HepG2 (cell line): Measurements from ENCODE around the gene ETV5. TPM values are rescaled to one million over a fixed set of nuclear protein-coding genes. Genes with fewer than 3 reads are reported as not detected.

ENCODE experiments used
- FOSL1 ChIP-seq: sonication (generic); formaldehyde crosslinking; IDR thresholded peaks from 2 replicates; pipeline ENCODE4 v1.9.0; 2021; ENCODE audit warnings: missing genetic modification reagents, borderline replicate concordance
- HNF4G ChIP-seq, 2 experiments: sonication (generic) in 1 of 2; formaldehyde crosslinking in 1 of 2; IDR thresholded peaks; 2 replicates each; pipeline versions ENCODE4 v1.4.0 to v1.6.1; 2011 to 2020; ENCODE audit warnings: borderline replicate concordance in 2 of 2, low read depth in 2 of 2, mild to moderate bottlenecking in 2 of 2, low read length in 1 of 2, missing genetic modification reagents in 1 of 2, moderate library complexity in 1 of 2
- NFIB ChIP-seq: sonication (generic); formaldehyde crosslinking; IDR thresholded peaks from 2 replicates; pipeline ENCODE4 v1.9.0; 2021; ENCODE audit warnings: missing genetic modification reagents, mild to moderate bottlenecking, borderline replicate concordance
- PPARG ChIP-seq: conservative IDR thresholded peaks from 2 replicates; pipeline ENCODE4 v1.6.1; 2016; ENCODE audit warnings: missing biosample characterization, missing genetic modification reagents
- RBAK ChIP-seq: sonication (generic); formaldehyde crosslinking; IDR thresholded peaks from 2 replicates; pipeline ENCODE4 v1.5.1; 2020; ENCODE audit warnings: mild to moderate bottlenecking, missing genetic modification reagents
- RNF2 ChIP-seq: fragments of 450-650 bp; conservative IDR thresholded peaks from 2 replicates; pipeline ENCODE4 v1.6.1; 2016; ENCODE audit warnings: low read depth
- SAP130 ChIP-seq: IDR thresholded peaks from 2 replicates; pipeline ENCODE4 v1.6.1; 2016; ENCODE audit warnings: low read depth
- SMAD3 ChIP-seq: sonication (generic); formaldehyde crosslinking; IDR thresholded peaks from 2 replicates; pipeline ENCODE4 v1.4.0; 2020; ENCODE audit warnings: missing genetic modification reagents
- ZNF20 ChIP-seq: sonication (generic); formaldehyde crosslinking; IDR thresholded peaks from 2 replicates; pipeline ENCODE4 v1.4.0; 2020; ENCODE audit warnings: mild to moderate bottlenecking, moderate library complexity, missing genetic modification reagents
- ZNF501 ChIP-seq: sonication (generic); formaldehyde crosslinking; IDR thresholded peaks from 2 replicates; pipeline ENCODE4 v1.5.1; 2020; ENCODE audit warnings: mild to moderate bottlenecking, moderate library complexity, missing genetic modification reagents
- ZNF674 ChIP-seq: sonication (generic); formaldehyde crosslinking; IDR thresholded peaks from 2 replicates; pipeline ENCODE4 v1.5.0; 2020; ENCODE audit warnings: low read depth, mild to moderate bottlenecking, missing genetic modification reagents
- polyA plus RNA-seq, 8 experiments: library from polyadenylated mRNA; depleted of rRNA in 3 of 8; stranded (reverse) in 7 of 8; unstranded in 1 of 8; fragments of >200 nt; fragmentation: Illumina TruSeq in 4 of 8; extraction: Trizol in 4 of 8; gene quantifications; 2 replicates each; pipeline versions ENCODE4 v1.2.1 to v1.2.3, GENCODE V29; 2011 to 2016; ENCODE audit warnings: low read depth in 4 of 8, missing spikeins in 1 of 8, mixed read lengths in 1 of 8; ENCODE audit not compliant: insufficient read depth in 1 of 8
- total RNA-seq, 5 experiments: library from RNA; depleted of rRNA; stranded (reverse); fragments of >200 nt; fragmentation: Illumina TruSeq; extraction: Trizol; gene quantifications; 2 replicates each; pipeline ENCODE4 v1.2.3, GENCODE V29; 2016; ENCODE audit warnings: low read depth in 1 of 5
- TF ChIP-seq, protein P1 (sequence below): sonication (generic); formaldehyde crosslinking; IDR thresholded peaks from 2 replicates; pipeline ENCODE4 v1.8.1; 2023; ENCODE audit warnings: mild to moderate bottlenecking, missing genetic modification reagents
- TF ChIP-seq, protein P2 (sequence below): sonication (generic); IDR thresholded peaks from 2 replicates; pipeline ENCODE4 v1.6.1; 2016; ENCODE audit warnings: low read depth, borderline replicate concordance
- TF ChIP-seq, protein P3 (sequence below): sonication (generic); formaldehyde crosslinking; IDR thresholded peaks from 2 replicates; pipeline ENCODE4 v1.9.0; 2021; ENCODE audit warnings: mild to moderate bottlenecking, missing genetic modification reagents
- TF ChIP-seq, protein P4 (sequence below): sonication (generic); formaldehyde crosslinking; IDR thresholded peaks from 2 replicates; pipeline ENCODE4 v1.5.1; 2020; ENCODE audit warnings: mild to moderate bottlenecking, missing genetic modification reagents

ETV5 gene
- total and polyA plus RNA-seq, 2 of the 13 experiments (the other 11 are each of a cell fraction or from before 2014, with no cell fraction given): 52.9 to 57.2 TPM

DNA sequence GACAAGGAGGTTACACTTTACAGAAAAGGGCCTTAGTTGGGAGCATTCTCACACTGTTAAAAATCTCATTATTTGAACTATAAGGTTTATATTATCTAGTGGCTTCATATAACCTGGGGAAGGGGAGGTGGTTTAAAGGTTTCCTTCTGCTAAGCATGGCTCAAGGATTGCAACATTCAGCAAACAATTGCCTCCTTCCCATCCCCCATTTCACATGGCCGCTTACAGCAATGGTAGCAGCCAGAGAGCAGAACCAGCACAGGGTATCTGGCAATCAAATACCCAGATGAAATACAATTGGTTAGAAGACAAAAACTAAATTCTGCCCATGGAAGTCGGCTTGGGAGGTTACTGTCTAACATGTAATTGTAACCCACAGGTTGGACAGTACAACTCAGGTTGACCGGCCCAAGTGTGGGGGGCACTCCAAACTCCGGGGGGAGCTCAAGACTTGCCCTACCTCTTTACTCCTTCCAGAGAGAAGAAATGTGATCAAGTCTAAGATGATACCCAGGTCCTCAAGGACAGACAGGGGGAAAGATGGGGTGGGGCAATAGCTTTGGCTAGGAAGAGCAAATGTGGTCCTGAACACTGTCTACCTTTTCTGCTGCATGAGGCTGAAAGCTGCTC is 15.5 kb downstream of the ETV5 start (continued):
- TF ChIP-seq, protein P1, sequence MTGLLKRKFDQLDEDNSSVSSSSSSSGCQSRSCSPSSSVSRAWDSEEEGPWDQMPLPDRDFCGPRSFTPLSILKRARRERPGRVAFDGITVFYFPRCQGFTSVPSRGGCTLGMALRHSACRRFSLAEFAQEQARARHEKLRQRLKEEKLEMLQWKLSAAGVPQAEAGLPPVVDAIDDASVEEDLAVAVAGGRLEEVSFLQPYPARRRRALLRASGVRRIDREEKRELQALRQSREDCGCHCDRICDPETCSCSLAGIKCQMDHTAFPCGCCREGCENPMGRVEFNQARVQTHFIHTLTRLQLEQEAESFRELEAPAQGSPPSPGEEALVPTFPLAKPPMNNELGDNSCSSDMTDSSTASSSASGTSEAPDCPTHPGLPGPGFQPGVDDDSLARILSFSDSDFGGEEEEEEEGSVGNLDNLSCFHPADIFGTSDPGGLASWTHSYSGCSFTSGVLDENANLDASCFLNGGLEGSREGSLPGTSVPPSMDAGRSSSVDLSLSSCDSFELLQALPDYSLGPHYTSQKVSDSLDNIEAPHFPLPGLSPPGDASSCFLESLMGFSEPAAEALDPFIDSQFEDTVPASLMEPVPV (CRISPR knock-in tag): no peak
- TF ChIP-seq SMAD3 (no peak), SAP130 (CRISPR knock-in tag) (peak; percentile 63), ZNF20 (CRISPR knock-in tag) (no peak), PPARG (CRISPR knock-in tag) (no peak), NFIB (CRISPR knock-in tag) (no peak), RBAK (CRISPR knock-in tag) (no peak), ZNF501 (CRISPR knock-in tag) (no peak), ZNF674 (CRISPR knock-in tag) (no peak), RNF2 (no peak), FOSL1 (CRISPR knock-in tag) (no peak), HNF4G (IDR thresholded peaks at IDR 0.05; ENCODE audit: borderline replicate concordance, low read depth, low read length) (no peak), HNF4G (CRISPR knock-in tag; IDR thresholded peaks at IDR 0.05; ENCODE audit: borderline replicate concordance, low read depth) (no peak)
- TF ChIP-seq, protein P2, sequence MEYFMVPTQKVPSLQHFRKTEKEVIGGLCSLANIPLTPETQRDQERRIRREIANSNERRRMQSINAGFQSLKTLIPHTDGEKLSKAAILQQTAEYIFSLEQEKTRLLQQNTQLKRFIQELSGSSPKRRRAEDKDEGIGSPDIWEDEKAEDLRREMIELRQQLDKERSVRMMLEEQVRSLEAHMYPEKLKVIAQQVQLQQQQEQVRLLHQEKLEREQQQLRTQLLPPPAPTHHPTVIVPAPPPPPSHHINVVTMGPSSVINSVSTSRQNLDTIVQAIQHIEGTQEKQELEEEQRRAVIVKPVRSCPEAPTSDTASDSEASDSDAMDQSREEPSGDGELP: no peak
- TF ChIP-seq, protein P3, sequence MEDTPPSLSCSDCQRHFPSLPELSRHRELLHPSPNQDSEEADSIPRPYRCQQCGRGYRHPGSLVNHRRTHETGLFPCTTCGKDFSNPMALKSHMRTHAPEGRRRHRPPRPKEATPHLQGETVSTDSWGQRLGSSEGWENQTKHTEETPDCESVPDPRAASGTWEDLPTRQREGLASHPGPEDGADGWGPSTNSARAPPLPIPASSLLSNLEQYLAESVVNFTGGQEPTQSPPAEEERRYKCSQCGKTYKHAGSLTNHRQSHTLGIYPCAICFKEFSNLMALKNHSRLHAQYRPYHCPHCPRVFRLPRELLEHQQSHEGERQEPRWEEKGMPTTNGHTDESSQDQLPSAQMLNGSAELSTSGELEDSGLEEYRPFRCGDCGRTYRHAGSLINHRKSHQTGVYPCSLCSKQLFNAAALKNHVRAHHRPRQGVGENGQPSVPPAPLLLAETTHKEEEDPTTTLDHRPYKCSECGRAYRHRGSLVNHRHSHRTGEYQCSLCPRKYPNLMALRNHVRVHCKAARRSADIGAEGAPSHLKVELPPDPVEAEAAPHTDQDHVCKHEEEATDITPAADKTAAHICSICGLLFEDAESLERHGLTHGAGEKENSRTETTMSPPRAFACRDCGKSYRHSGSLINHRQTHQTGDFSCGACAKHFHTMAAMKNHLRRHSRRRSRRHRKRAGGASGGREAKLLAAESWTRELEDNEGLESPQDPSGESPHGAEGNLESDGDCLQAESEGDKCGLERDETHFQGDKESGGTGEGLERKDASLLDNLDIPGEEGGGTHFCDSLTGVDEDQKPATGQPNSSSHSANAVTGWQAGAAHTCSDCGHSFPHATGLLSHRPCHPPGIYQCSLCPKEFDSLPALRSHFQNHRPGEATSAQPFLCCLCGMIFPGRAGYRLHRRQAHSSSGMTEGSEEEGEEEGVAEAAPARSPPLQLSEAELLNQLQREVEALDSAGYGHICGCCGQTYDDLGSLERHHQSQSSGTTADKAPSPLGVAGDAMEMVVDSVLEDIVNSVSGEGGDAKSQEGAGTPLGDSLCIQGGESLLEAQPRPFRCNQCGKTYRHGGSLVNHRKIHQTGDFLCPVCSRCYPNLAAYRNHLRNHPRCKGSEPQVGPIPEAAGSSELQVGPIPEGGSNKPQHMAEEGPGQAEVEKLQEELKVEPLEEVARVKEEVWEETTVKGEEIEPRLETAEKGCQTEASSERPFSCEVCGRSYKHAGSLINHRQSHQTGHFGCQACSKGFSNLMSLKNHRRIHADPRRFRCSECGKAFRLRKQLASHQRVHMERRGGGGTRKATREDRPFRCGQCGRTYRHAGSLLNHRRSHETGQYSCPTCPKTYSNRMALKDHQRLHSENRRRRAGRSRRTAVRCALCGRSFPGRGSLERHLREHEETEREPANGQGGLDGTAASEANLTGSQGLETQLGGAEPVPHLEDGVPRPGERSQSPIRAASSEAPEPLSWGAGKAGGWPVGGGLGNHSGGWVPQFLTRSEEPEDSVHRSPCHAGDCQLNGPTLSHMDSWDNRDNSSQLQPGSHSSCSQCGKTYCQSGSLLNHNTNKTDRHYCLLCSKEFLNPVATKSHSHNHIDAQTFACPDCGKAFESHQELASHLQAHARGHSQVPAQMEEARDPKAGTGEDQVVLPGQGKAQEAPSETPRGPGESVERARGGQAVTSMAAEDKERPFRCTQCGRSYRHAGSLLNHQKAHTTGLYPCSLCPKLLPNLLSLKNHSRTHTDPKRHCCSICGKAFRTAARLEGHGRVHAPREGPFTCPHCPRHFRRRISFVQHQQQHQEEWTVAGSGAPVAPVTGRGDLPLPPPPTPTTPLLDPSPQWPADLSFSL (CRISPR knock-in tag): no peak
- TF ChIP-seq, protein P4, sequence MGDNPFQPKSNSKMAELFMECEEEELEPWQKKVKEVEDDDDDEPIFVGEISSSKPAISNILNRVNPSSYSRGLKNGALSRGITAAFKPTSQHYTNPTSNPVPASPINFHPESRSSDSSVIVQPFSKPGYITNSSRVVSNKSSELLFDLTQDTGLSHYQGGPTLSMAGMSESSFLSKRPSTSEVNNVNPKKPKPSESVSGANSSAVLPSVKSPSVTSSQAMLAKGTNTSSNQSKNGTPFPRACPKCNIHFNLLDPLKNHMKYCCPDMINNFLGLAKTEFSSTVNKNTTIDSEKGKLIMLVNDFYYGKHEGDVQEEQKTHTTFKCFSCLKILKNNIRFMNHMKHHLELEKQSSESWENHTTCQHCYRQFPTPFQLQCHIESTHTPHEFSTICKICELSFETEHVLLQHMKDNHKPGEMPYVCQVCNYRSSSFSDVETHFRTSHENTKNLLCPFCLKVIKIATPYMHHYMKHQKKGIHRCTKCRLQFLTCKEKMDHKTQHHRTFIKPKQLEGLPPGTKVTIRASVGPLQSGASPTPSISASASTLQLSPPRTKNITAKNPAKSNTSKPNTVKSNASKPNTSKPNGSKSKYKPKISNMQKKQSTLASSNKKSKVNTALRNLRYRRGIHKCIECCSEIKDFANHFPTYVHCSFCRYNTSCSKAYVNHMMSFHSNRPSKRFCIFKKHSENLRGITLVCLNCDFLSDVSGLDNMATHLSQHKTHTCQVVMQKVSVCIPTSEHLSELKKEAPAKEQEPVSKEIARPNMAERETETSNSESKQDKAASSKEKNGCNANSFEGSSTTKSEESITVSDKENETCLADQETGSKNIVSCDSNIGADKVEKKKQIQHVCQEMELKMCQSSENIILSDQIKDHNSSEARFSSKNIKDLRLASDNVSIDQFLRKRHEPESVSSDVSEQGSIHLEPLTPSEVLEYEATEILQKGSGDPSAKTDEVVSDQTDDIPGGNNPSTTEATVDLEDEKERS (CRISPR knock-in tag): no peak
